HepG2 (cell line): ENCODE measurements around the gene SH3PXD2A. TPM values are rescaled to one million over a fixed set of nuclear protein-coding genes. Genes with fewer than 3 reads are reported as not detected.
A peak's percentile ranks its signal among the peaks of the same experiment; 100 is the strongest.

Experiments used
- ATAC-seq: fragments of 200-7000 bp; cut with Tn5 transposase; 3 replicates; pipeline ENCODE4 v1.9.1; 2020; ENCODE audit warnings: mild to moderate bottlenecking, moderate library complexity
- BruUV-seq: library from RNA; stranded (reverse); fragments of 400-500 nt; replicated peaks from 2 replicates; lab custom pipeline; 2021; lab: Mats Ljungman, UMichigan
- CTCF ChIA-PET: fragments of 300-600 bp; formaldehyde crosslinking; extraction: SDS; loops from one replicate; lab custom pipeline; 2021; ENCODE audit warnings: low total read pairs, inconsistent platforms, low intra/inter-chr PET ratio; lab: Yijun Ruan, JAX
- POLR2A ChIA-PET: fragments of 350-600 bp; sonication (Branson Sonifier 250); formaldehyde crosslinking; loops from one replicate; lab custom pipeline; 2020; ENCODE audit warnings: antibody characterized with exemption, inconsistent platforms; lab: Yijun Ruan, JAX
- DNase-seq: peaks from one replicate; pipeline ENCODE4 v3.0.0-alpha.2; 2015; ENCODE audit warnings: low spot score
- FAIRE-seq: peaks from 3 replicates; lab custom pipeline; 2011; peaks lifted over from hg19 to GRCh38; lab: Jason Lieb, UNC
- H2AFZ ChIP-seq: one replicate; pipeline ENCODE4 v1.6.1; 2011; ENCODE audit warnings: low read length, inconsistent platforms
- H3K27ac ChIP-seq: fragments of 300-600 bp; 3 replicates; pipeline ENCODE4 v1.8.0; 2011; ENCODE audit warnings: mixed run types, mild to moderate bottlenecking, mixed read lengths, low read length, inconsistent platforms; ENCODE audit not compliant: insufficient read depth; ENCODE audit errors: extremely low read length
- H3K27me3 ChIP-seq, 2 experiments: fragments of 200-600 bp in 1 of 2; 2 replicates in 1 of 2; 3 replicates in 1 of 2; pipeline versions ENCODE4 v1.6.0 to v1.8.0; 2011; ENCODE audit warnings: low read length in 2 of 2, mild to moderate bottlenecking in 2 of 2, moderate library complexity in 2 of 2, inconsistent platforms in 1 of 2; ENCODE audit not compliant: insufficient read depth in 2 of 2, control insufficient read depth in 1 of 2
- H3K36me3 ChIP-seq, 2 experiments: fragments of 200-600 bp in 1 of 2; replicated peaks in 1 of 2; 2 replicates in 1 of 2; 3 replicates in 1 of 2; pipeline versions ENCODE4 v1.5.1 to v1.8.0; 2011; ENCODE audit warnings: low read length in 2 of 2, inconsistent platforms in 1 of 2; ENCODE audit not compliant: insufficient read depth in 2 of 2, control insufficient read depth in 1 of 2
- H3K4me1 ChIP-seq: 2 replicates; pipeline ENCODE4 v1.5.1; 2012; ENCODE audit warnings: low read length, inconsistent platforms; ENCODE audit not compliant: insufficient read depth
- H3K4me2 ChIP-seq: 2 replicates; pipeline ENCODE4 v1.6.0; 2011; ENCODE audit warnings: low read depth, low read length, inconsistent platforms
- H3K4me3 ChIP-seq, 3 experiments: fragments of 200-600 bp in 1 of 3; sonication (generic), shearing (Covaris generic) in 1 of 3; replicated peaks in 1 of 3; 2 replicates each; pipeline ENCODE4 v1.5.1; 2011 to 2016; ENCODE audit warnings: low read length in 3 of 3, inconsistent platforms in 2 of 3, low read depth in 2 of 3, mild to moderate bottlenecking in 2 of 3, control low read depth in 1 of 3, mixed read lengths in 1 of 3; ENCODE audit not compliant: insufficient read depth in 1 of 3
- H3K79me2 ChIP-seq: one replicate; pipeline ENCODE4 v1.6.1; 2011; ENCODE audit warnings: low read length, inconsistent platforms; ENCODE audit not compliant: insufficient read depth
- H3K9ac ChIP-seq: 2 replicates; pipeline ENCODE4 v1.6.0; 2011; ENCODE audit warnings: mild to moderate bottlenecking, low read depth, low read length, inconsistent platforms; ENCODE audit not compliant: insufficient read depth
- H3K9me3 ChIP-seq: 2 replicates; pipeline ENCODE4 v1.5.1; 2012; ENCODE audit warnings: mild to moderate bottlenecking, low read length
- H4K20me1 ChIP-seq: 2 replicates; pipeline ENCODE4 v1.6.0; 2011; ENCODE audit warnings: inconsistent platforms, mild to moderate bottlenecking, low read length, moderate library complexity; ENCODE audit not compliant: insufficient read depth
- ASH2L ChIP-seq: fragments of 300-600, 200-600 bp; sonication (generic); IDR thresholded peaks from 2 replicates; pipeline ENCODE4 v1.7.0; 2017; ENCODE audit warnings: low read depth, mild to moderate bottlenecking, moderate library complexity, mixed read lengths, low read length; ENCODE audit not compliant: insufficient read length
- DNMT1 ChIP-seq: sonication (generic); formaldehyde crosslinking; IDR thresholded peaks from 2 replicates; pipeline ENCODE4 v1.5.1; 2020; ENCODE audit warnings: mild to moderate bottlenecking, missing genetic modification reagents
- FOXA3 ChIP-seq: IDR thresholded peaks from 2 replicates; pipeline ENCODE4 v1.6.1; 2016; ENCODE audit warnings: missing genetic modification reagents, missing compliant biosample characterization
- HNRNPL ChIP-seq: fragments of 200-400 bp; formaldehyde crosslinking; IDR thresholded peaks from 2 replicates; pipeline ENCODE4 v1.6.1; 2017; ENCODE audit warnings: mild to moderate bottlenecking, low read depth, low read length
- JDP2 ChIP-seq: sonication (generic); formaldehyde crosslinking; IDR thresholded peaks from 2 replicates; pipeline ENCODE4 v1.8.1; 2022; ENCODE audit warnings: missing genetic modification reagents, borderline replicate concordance
- KLF6 ChIP-seq: IDR thresholded peaks from 2 replicates; pipeline ENCODE4 v1.8.0; 2016; ENCODE audit warnings: missing biosample characterization, missing genetic modification reagents
- MED1 ChIP-seq: sonication (generic); formaldehyde crosslinking; IDR thresholded peaks from 2 replicates; pipeline ENCODE4 v1.4.0; 2020; ENCODE audit warnings: missing genetic modification reagents
- MEIS1 ChIP-seq: sonication (generic); formaldehyde crosslinking; IDR thresholded peaks from 2 replicates; pipeline ENCODE4 v1.9.0; 2021; ENCODE audit warnings: mild to moderate bottlenecking, missing genetic modification reagents, moderate library complexity, borderline replicate concordance
- MTF1 ChIP-seq: sonication (generic); formaldehyde crosslinking; IDR thresholded peaks from 2 replicates; pipeline ENCODE4 v1.5.0; 2020; ENCODE audit warnings: missing genetic modification reagents
- NCOA1 ChIP-seq: sonication (generic); formaldehyde crosslinking; IDR thresholded peaks from 2 replicates; pipeline ENCODE4 v1.9.0; 2021; ENCODE audit warnings: missing genetic modification reagents
- NCOA5 ChIP-seq: sonication (generic); formaldehyde crosslinking; IDR thresholded peaks from 2 replicates; pipeline ENCODE4 v1.4.0; 2020; ENCODE audit warnings: missing genetic modification reagents
- NFE2 ChIP-seq: sonication (generic); formaldehyde crosslinking; IDR thresholded peaks from 2 replicates; pipeline ENCODE4 v1.4.0; 2020; ENCODE audit warnings: missing genetic modification reagents
- NFKB2 ChIP-seq: sonication (generic); formaldehyde crosslinking; IDR thresholded peaks from 2 replicates; pipeline ENCODE4 v1.4.0; 2020; ENCODE audit warnings: missing genetic modification reagents, borderline replicate concordance
- POLR2AphosphoS5 ChIP-seq: IDR thresholded peaks from 2 replicates; pipeline ENCODE4 v1.6.1; 2012; ENCODE audit warnings: low read depth, low read length
- SP140L ChIP-seq: sonication (generic); formaldehyde crosslinking; IDR thresholded peaks from 2 replicates; pipeline ENCODE4 v1.4.0; 2020; ENCODE audit warnings: missing genetic modification reagents, borderline replicate concordance
- ZNF432 ChIP-seq: sonication (generic); formaldehyde crosslinking; IDR thresholded peaks from 2 replicates; pipeline ENCODE4 v1.5.0; 2020; ENCODE audit warnings: missing genetic modification reagents, mild to moderate bottlenecking, borderline replicate concordance
- ZNF569 ChIP-seq: sonication (generic); formaldehyde crosslinking; IDR thresholded peaks from 2 replicates; pipeline ENCODE4 v1.5.0; 2020; ENCODE audit warnings: mild to moderate bottlenecking, missing genetic modification reagents, moderate library complexity, borderline replicate concordance
- ZNF598 ChIP-seq: sonication (generic); formaldehyde crosslinking; IDR thresholded peaks from 2 replicates; pipeline ENCODE4 v1.5.1; 2020; ENCODE audit warnings: mild to moderate bottlenecking, missing genetic modification reagents, borderline replicate concordance
- WGBS: methylation state at CpG from one replicate; pipeline ENCODE4 v1.1.6; 2017; ENCODE audit warnings: low lambda C conversion rate; 5-methylcytosine and 5-hydroxymethylcytosine counted together
- in situ Hi-C: cut with HindIII; loops from 2 replicates; pipeline ENCODE4 v1.10.0; 2017; ENCODE audit warnings: low pct_unique_long_range_greater_than_20kb; ENCODE audit not compliant: extremely low pct_ligation_motif_present
- intact Hi-C: fragments of 100-400 bp; cut with micrococcal nuclease; formaldehyde crosslinking; loops from one replicate; pipeline ENCODE4 v1.10.0; 2022; ENCODE audit not compliant: unreplicated experiment
- polyA plus RNA-seq, 8 experiments: library from polyadenylated mRNA; depleted of rRNA in 3 of 8; stranded (reverse) in 7 of 8; unstranded in 1 of 8; fragments of >200 nt; fragmentation: Illumina TruSeq in 4 of 8; extraction: Trizol in 4 of 8; gene quantifications; 2 replicates each; pipeline versions ENCODE4 v1.2.1 to v1.2.3, GENCODE V29; 2011 to 2016; ENCODE audit warnings: low read depth in 4 of 8, missing spikeins in 1 of 8, mixed read lengths in 1 of 8; ENCODE audit not compliant: insufficient read depth in 1 of 8
- total RNA-seq, 5 experiments: library from RNA; depleted of rRNA; stranded (reverse); fragments of >200 nt; fragmentation: Illumina TruSeq; extraction: Trizol; gene quantifications; 2 replicates each; pipeline ENCODE4 v1.2.3, GENCODE V29; 2016; ENCODE audit warnings: low read depth in 1 of 5
- TF ChIP-seq, protein P1 (sequence below): sonication (generic); formaldehyde crosslinking; conservative IDR thresholded peaks from 2 replicates; pipeline ENCODE4 v1.4.0; 2020; ENCODE audit warnings: mild to moderate bottlenecking, missing genetic modification reagents, moderate library complexity

SH3PXD2A gene
- total and polyA plus RNA-seq, 2 of the 13 experiments (the other 11 are each of a cell fraction or from before 2014, with no cell fraction given), result 11.1 to 11.3 TPM

DNA sequence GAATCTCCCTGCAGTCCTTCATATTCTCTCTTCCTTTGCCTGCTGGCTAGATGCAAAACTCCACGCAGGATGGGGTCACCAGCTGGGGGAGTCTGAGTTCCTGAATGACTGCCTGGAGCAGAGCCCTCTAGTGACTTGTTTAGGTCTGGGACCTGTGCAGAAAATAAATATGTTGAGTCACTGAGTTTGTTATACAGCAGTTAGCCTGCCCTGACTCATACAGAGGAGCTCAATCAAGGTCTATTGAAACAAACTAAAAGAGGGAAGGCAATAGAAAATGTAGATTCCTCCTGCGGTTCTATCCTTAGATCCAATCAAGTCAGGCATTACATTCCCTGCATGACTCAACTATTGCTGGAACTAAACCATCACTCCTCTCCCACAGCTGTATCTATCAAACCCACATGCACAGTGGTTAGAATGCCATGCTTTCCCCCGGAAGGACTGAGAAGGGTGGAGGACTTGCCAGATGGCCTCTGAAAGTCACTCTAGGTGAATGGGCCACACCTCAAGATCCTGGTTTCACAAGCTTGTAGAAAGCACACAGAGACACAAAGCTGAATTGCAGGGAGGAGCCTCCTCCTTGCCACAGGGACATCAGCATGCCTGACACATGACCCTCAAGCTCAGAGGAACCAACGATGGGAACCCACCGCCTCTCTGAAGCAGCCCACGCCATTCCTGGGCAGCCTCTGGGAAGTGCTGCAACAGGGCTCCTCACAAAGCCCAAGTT, 73.9 kb downstream of the SH3PXD2A start:
- H3K4me3 ChIP-seq, result no peak overlapping the region
- no peaks in the 10 kb centered on the region for H3K9me3 ChIP-seq
- H3K27ac ChIP-seq, result peak overlapping the region; percentile 23
- intact Hi-C loops, result loop anchor here (1.0 kb wide), 2 partner anchors 13 to 73 kb away; no protein-coding TSS in a partner anchor
- peaks cover 51% of the 10 kb centered on the region for H3K4me1 ChIP-seq
- no peak overlapping the region for H3K4me2 ChIP-seq
- H3K9ac ChIP-seq, result no peak overlapping the region
- no peak overlapping the region for H2AFZ ChIP-seq
- peaks cover 18 to 51% of the 10 kb centered on the region in 2 experiments for H3K36me3 ChIP-seq
- no TSS peak for BruUV-seq
- FAIRE-seq, result peak; percentile 46
- CTCF ChIA-PET, result interaction anchor here (1.2 to 2.1 kb wide), 5 partner anchors 30 to 103 kb away, joined by 3 to 9 read pairs (median 4); no protein-coding TSS in a partner anchor
- DNase-seq, result peak; percentile 78
- peak; percentile 82 for ATAC-seq
- POLR2A ChIA-PET, result interaction anchor here (1.0 to 2.6 kb wide), 6 partner anchors 10 to 121 kb away, joined by 3 to 21 read pairs (median 4); no protein-coding TSS in a partner anchor
- H3K79me2 ChIP-seq, result peaks cover 6% of the 10 kb centered on the region
- H4K20me1 ChIP-seq, result peaks cover 3% of the 10 kb centered on the region; the same call in 1 of the 2 replicates
- in situ Hi-C loops, result no loop called here
- WGBS, result 80% methylated on average over 6 of the region's 6 CpGs
- no peaks in the 10 kb centered on the region for H3K27me3 ChIP-seq
- TF ChIP-seq DNMT1 (no peak), KLF6 (no peak), ZNF432 (CRISPR knock-in tag) (no peak), NFE2 (CRISPR knock-in tag) (peak; percentile 74; the same call in 1 of the 2 replicates), NCOA5 (CRISPR knock-in tag) (no peak), NFKB2 (CRISPR knock-in tag) (no peak), HNRNPL (no peak), FOXA3 (peak; percentile 50), JDP2 (CRISPR knock-in tag) (no peak), ASH2L (no peak), MEIS1 (no peak), ZNF598 (CRISPR knock-in tag) (no peak), SP140L (CRISPR knock-in tag) (no peak), MED1 (CRISPR knock-in tag) (0 out of 2 replicates have a peak, but pooled peaks have one; percentile 25), POLR2AphosphoS5 (no peak), NCOA1 (CRISPR knock-in tag) (no peak), ZNF569 (no peak), MTF1 (CRISPR knock-in tag) (no peak)
- TF ChIP-seq, protein P1, sequence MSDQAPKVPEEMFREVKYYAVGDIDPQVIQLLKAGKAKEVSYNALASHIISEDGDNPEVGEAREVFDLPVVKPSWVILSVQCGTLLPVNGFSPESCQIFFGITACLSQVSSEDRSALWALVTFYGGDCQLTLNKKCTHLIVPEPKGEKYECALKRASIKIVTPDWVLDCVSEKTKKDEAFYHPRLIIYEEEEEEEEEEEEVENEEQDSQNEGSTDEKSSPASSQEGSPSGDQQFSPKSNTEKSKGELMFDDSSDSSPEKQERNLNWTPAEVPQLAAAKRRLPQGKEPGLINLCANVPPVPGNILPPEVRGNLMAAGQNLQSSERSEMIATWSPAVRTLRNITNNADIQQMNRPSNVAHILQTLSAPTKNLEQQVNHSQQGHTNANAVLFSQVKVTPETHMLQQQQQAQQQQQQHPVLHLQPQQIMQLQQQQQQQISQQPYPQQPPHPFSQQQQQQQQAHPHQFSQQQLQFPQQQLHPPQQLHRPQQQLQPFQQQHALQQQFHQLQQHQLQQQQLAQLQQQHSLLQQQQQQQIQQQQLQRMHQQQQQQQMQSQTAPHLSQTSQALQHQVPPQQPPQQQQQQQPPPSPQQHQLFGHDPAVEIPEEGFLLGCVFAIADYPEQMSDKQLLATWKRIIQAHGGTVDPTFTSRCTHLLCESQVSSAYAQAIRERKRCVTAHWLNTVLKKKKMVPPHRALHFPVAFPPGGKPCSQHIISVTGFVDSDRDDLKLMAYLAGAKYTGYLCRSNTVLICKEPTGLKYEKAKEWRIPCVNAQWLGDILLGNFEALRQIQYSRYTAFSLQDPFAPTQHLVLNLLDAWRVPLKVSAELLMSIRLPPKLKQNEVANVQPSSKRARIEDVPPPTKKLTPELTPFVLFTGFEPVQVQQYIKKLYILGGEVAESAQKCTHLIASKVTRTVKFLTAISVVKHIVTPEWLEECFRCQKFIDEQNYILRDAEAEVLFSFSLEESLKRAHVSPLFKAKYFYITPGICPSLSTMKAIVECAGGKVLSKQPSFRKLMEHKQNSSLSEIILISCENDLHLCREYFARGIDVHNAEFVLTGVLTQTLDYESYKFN (CRISPR knock-in tag), result no peak
